Measurements from ENCODE around the gene THSD7A.

- TF ChIP-seq CTCF (conservative IDR thresholded peaks at IDR 0.05; ENCODE audit: low read depth, low read length): no peak
- no peak for TF ChIP-seq EZH2 (IDR thresholded peaks at IDR 0.05; ENCODE audit: borderline replicate concordance, low read depth, low read length, poor library complexity, severe bottlenecking)
Measured at GRCh38 chr7:11636274-11636673, 195.7 kb downstream of the THSD7A start.
